Measurements from ENCODE around the gene IPO9.

The IPO9 gene

Small RNAs within 50 kb of the gene (small RNA-seq; reads per million reads assigned to genes)
- gene MIR1231 (ENCODE audit: low read depth) = 3.7 reads per million, percentile 34 among the genes with 10 or more reads in this experiment
- 1.7 reads per million for gene MIR6739 (ENCODE audit: low read depth)
